SK-N-MC (cell line): ENCODE data around the gene LNX2.
"Not testable (repeated sequence)": the region's sequence is repeated elsewhere in the genome, so short reads cannot be mapped to it uniquely, and the experiment has no call there.

ENCODE experiments used
- DNase-seq: peaks from one replicate; pipeline ENCODE4 v3.0.0-alpha.2; 2011; ENCODE audit warnings: low read depth, low spot score
- H3K27ac ChIP-seq: fragments of 200-600 bp; sonication (generic); 2 replicates; pipeline ENCODE4 v1.5.1; 2016; ENCODE audit warnings: mixed run types
- H3K36me3 ChIP-seq: fragments of 200-600 bp; sonication (generic); 2 replicates; pipeline ENCODE4 v1.6.1; 2017; ENCODE audit warnings: antibody characterized with exemption, low read length, mixed read lengths; ENCODE audit not compliant: insufficient read depth
- H3K4me3 ChIP-seq: fragments of 200-600 bp; sonication (generic); 2 replicates; pipeline ENCODE4 v1.5.1; 2016
- H3K9ac ChIP-seq: fragments of 200-600 bp; sonication (generic); 2 replicates; pipeline ENCODE4 v1.8.0; 2017; ENCODE audit warnings: mixed run types, mixed read lengths; ENCODE audit not compliant: insufficient read length
- H3K9me3 ChIP-seq: fragments of 200-600 bp; sonication (generic); 2 replicates; pipeline ENCODE4 v1.6.1; 2017; ENCODE audit warnings: low read depth, mild to moderate bottlenecking, antibody characterized with exemption, low read length, moderate library complexity, mixed read lengths
- EZH2 ChIP-seq: fragments of 200-600 bp; sonication (generic); IDR thresholded peaks from one replicate; pipeline ENCODE4 v1.6.1; 2017; ENCODE audit warnings: antibody characterized with exemption
- FOXP2 ChIP-seq: optimal IDR thresholded peaks from 2 replicates; pipeline ENCODE3; 2011; ENCODE audit warnings: mild to moderate bottlenecking, moderate library complexity; ENCODE audit not compliant: insufficient read depth; ENCODE audit errors: extremely low read length, control extremely low read depth
- POLR2AphosphoS5 ChIP-seq: IDR thresholded peaks from 2 replicates; pipeline ENCODE4 v1.6.1; 2012; ENCODE audit warnings: mild to moderate bottlenecking, low read depth, low read length, borderline replicate concordance

LNX2 gene

DNA sequence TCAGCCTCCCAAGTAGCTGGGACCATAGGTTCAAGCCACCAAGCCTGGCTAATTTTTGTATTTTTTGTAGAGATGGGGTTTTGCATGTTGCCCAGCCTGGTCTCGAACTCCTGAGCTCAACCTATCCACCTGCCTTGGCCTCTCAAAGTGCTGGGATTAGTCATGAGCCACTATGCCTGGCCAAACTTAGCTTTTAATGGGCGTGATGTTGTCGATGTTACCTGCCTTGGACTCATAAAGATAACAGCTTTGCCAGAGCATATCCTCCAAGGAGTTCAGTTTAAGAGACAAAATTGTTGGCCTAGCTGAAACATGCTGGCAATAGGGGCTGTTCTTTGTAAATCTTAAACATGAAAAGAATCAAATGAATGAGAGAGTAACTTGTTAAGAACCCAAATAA is 14.5 kb upstream of the LNX2 start:
- Histone ChIP-seq H3K9ac (no peak overlapping the region), H3K27ac (no peak overlapping the region), H3K4me3 (no peak overlapping the region), H3K9me3 (no peaks in the 10 kb centered on the region), H3K36me3 (peaks cover 31% of the 10 kb centered on the region)
- TF ChIP-seq POLR2AphosphoS5 (no peak), EZH2 (no peak), FOXP2 (no peak)
- DNase-seq: no peak

DNA sequence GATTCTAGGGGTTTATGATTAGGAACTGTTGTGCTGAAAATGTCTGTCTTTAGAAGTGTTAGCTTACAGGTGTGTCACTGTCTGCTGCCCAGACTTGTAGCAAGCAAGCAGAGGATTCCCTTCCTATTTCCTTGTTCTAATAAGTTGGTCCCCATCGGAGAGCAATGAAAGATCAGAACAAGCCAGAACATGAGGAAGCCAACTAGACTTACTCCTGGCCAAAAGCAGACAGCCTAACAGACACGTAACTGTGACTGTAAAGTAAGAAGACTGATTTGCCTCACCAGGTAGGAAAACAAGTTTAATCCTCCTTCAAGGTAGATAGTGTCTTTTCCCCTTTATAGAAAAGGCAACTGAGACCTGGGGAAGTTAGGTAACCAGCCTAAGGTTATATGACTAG is 13.9 kb upstream of the LNX2 start:
- TF ChIP-seq POLR2AphosphoS5 (no peak), FOXP2 (no peak), EZH2 (no peak)
- Histone ChIP-seq H3K9ac (no peak overlapping the region), H3K4me3 (no peak overlapping the region), H3K36me3 (peaks cover 34% of the 10 kb centered on the region), H3K9me3 (no peaks in the 10 kb centered on the region), H3K27ac (no peak overlapping the region)
- DNase-seq: no peak

DNA sequence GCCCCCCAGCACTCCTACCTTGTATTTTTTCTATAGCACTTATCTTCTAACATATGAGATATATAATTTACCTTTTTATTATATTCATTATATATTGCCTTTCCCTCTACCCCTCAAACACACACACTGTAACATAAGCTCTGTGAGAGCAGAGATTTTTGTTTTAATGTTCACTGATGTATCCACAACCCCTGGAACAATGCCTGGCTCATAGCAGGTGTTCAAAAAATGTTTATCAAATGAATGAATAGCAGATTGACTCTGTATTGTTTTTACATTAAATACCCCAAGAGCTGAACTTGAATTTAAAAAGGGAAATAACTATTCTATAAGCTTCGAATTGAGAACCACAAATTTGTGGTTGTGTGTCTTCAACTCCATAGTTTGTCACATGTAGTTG is 12.3 kb upstream of the LNX2 start:
- Histone ChIP-seq H3K9ac (no peak overlapping the region), H3K9me3 (no peaks in the 10 kb centered on the region), H3K4me3 (no peak overlapping the region), H3K36me3 (peaks cover 37% of the 10 kb centered on the region), H3K27ac (no peak overlapping the region)
- TF ChIP-seq EZH2 (no peak), POLR2AphosphoS5 (no peak), FOXP2 (no peak)
- no peak for DNase-seq

DNA sequence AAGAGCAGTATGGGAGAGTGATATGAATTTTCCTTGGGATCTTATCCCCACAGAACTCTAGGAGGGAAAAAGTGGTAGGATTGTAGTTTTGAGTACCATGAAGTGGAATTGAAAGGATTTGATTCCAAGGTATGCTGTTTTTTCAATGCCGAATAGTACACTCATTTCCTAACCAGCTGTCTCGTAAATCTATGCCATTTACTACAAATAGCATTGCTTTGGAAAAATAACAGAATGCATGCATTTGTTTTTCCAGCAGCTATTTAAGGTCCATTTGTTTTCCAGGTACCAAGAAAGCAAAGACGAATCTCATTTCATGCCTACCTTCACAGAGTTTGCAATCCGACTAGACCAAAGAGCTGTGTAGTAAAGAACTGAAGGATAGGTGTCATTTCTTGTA is 11.9 kb upstream of the LNX2 start:
- no peak overlapping the region for H3K27ac ChIP-seq
- H3K4me3 ChIP-seq: no peak overlapping the region
- no peak for DNase-seq
- peaks cover 37% of the 10 kb centered on the region for H3K36me3 ChIP-seq
- TF ChIP-seq POLR2AphosphoS5 (no peak), FOXP2 (no peak), EZH2 (no peak)
- no peak overlapping the region for H3K9ac ChIP-seq
- H3K9me3 ChIP-seq: no peaks in the 10 kb centered on the region

DNA sequence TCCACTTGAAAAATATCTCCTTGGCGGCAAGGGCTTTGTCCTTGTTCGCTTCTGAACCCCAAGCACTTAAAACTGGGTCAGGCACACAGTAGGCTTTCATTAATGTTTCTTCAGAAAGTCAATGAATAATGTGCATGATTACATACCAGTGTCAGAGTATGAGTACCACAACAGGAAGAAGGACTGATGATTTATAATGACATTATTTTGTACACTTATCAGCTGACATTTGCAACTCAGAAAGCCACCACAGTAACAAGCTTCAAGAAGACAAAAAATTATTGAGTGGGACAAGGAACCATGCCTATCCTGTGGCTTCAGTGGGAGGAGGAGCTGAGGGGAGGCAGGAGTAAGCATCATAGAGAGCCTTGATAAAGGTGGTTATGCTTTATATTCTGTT is 11.3 kb upstream of the LNX2 start:
- DNase-seq: no peak
- no peaks in the 10 kb centered on the region for H3K9me3 ChIP-seq
- no peak overlapping the region for H3K27ac ChIP-seq
- no peak for TF ChIP-seq POLR2AphosphoS5
- TF ChIP-seq EZH2: no peak
- TF ChIP-seq FOXP2: no peak
- H3K4me3 ChIP-seq: no peak overlapping the region
- H3K9ac ChIP-seq: no peak overlapping the region
- peaks cover 37% of the 10 kb centered on the region for H3K36me3 ChIP-seq

DNA sequence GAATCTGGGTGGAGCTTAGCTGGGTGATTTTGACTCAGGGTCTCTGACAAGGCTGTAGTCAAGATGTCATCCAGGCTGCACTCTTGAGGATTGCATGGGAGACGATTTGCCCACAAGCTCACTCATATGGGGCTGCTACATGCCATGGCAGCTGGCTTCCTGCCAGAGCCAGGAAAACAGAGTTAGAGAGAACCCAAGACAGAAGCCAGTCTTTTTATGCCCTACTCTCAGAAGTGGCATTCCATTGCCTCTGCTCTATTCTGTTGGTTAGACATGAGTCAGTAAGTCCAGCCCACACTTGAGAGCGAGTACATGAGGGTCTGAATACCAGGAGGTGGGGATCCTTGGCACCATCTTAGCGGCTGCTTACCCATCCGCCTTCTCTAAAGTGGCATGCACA is 10.8 kb upstream of the LNX2 start:
- no peak overlapping the region for H3K9ac ChIP-seq
- no peak for DNase-seq

DNA sequence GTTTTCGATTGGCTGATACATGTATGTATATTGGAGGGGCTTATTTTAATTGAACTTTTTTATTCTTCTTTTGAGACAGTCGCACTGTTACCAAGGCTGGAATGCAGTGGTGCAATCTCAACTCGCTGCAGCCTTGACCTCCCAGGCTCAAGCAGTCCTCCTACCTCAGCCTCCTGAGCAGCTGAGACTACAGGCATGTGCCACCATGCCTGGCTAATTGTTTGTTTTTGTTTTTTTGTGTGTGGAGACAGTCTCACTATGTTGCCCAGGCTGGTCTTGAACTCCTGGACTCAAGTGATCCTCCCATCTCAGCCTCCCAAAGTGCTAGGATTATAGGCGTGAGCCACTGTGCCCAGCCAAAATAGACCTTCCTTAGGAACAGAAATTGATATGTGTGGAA is 8.4 kb upstream of the LNX2 start:
- not testable (repeated sequence) for H3K9ac ChIP-seq, H3K27ac ChIP-seq, DNase-seq, H3K9me3 ChIP-seq, H3K4me3 ChIP-seq
- peaks cover 48% of the 10 kb centered on the region for H3K36me3 ChIP-seq

More for the DNA sequence above, 10.8 kb upstream of the LNX2 start:
- no peak overlapping the region for H3K4me3 ChIP-seq
- peaks cover 38% of the 10 kb centered on the region for H3K36me3 ChIP-seq
- H3K9me3 ChIP-seq: no peaks in the 10 kb centered on the region
- no peak for TF ChIP-seq EZH2
- no peak for TF ChIP-seq FOXP2
- no peak for TF ChIP-seq POLR2AphosphoS5
- H3K27ac ChIP-seq: no peak overlapping the region

DNA sequence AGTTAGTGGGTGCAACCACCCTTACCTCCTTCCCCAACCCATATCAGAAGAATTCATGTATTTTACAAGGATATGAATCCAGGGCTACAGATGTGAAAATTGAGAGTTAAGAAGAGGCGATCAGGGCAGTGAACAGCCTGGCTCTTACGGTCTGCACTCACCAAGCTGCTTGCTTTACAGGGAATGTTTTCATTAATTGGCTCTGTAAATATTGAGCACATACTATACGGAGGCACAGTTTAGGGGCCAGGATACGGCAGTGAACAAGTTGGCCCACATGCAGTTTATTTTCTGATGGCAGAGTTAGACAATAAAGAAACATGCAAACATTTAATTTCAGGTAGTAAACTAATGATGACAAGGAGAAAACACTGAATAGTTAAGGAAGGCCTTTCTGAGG is 7.8 kb upstream of the LNX2 start:
- Histone ChIP-seq H3K9me3 (no peaks in the 10 kb centered on the region), H3K36me3 (peaks cover 54% of the 10 kb centered on the region), H3K9ac (no peak overlapping the region), H3K27ac (peak overlapping the region; percentile 44; the same call in 1 of the 2 replicates), H3K4me3 (no peak overlapping the region)
- no peak for TF ChIP-seq EZH2
- DNase-seq: no peak

DNA sequence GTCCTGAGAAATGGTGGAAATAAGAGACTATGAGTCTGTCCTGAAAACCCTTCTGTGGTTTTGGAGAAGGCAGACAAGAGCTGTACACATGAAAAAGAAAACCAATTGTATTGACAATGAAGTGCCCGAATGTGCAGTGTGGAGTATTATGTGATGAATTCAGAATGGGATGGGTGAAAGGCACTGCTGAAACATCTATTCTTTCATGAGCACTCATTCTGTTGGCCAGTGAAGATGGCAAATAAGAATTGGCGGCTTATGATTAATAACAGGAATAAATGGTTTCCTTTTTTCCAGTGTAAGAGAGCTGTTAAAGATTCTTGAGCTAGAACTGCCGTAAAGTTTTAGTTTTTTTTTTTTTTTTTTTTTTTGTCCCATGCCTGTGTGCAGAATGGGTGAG is 7.1 kb upstream of the LNX2 start:
- no peak overlapping the region for H3K9ac ChIP-seq
- H3K36me3 ChIP-seq: peaks cover 54% of the 10 kb centered on the region
- no peaks in the 10 kb centered on the region for H3K9me3 ChIP-seq
- TF ChIP-seq POLR2AphosphoS5 (no peak), EZH2 (no peak), FOXP2 (no peak)
- H3K27ac ChIP-seq: 0 out of 2 replicates have a peak overlapping the region, but pooled peaks have one; percentile 33
- DNase-seq: no peak
- no peak overlapping the region for H3K4me3 ChIP-seq

DNA sequence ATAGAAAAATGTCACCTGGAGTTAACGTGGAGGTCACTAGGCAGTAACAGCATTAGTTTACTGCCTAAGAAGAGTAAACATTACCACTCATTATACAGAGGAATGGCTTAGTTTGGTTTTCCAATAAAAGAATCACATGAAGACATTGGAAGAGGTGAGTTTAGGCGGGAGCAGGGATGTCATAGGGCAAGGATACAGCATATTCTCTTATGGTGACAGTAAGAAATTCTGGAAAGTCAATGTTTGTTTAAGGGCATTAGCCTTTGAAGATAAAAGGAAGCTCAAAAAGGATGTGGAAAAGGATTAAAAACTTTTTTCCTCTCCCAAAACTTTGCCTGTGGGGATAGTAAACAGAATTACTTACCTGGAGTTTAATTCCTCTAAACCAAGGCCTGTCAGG is 5.5 kb upstream of the LNX2 start:
- no peak overlapping the region for H3K4me3 ChIP-seq
- no peak overlapping the region for H3K27ac ChIP-seq
- no peaks in the 10 kb centered on the region for H3K9me3 ChIP-seq
- TF ChIP-seq EZH2: no peak
- TF ChIP-seq FOXP2: no peak
- no peak for TF ChIP-seq POLR2AphosphoS5
- DNase-seq: no peak
- peaks cover 41% of the 10 kb centered on the region for H3K36me3 ChIP-seq
- no peak overlapping the region for H3K9ac ChIP-seq
